ENCODE results near the gene C11orf86. TPM values are rescaled to one million over a fixed set of nuclear protein-coding genes. Genes with fewer than 3 reads are reported as not detected.

Gene C11orf86
- total and polyA plus RNA-seq, 10 of the 15 experiments (the other 5 are each of a cell fraction or from before 2014, with no cell fraction given): not detected

- Histone ChIP-seq H3K79me2 (ENCODE audit: control insufficient read depth, insufficient read depth, low read length) (no peaks in the 10 kb centered on the region), H2AFZ (ENCODE audit: control insufficient read depth, low read depth, low read length) (no peak overlapping the region), H3K9ac (ENCODE audit: control insufficient read depth, insufficient read depth, low read length) (no peak overlapping the region), H3K27ac (ENCODE audit: control insufficient read depth, insufficient read depth) (no peak overlapping the region), H3K4me2 (ENCODE audit: control insufficient read depth, insufficient read depth) (no peak overlapping the region), H3K4me3 (no peak overlapping the region), H3K36me3 (ENCODE audit: control insufficient read depth in 2 of 2, insufficient read depth in 2 of 2, low read length in 1 of 2) (no peaks in the 10 kb centered on the region), H3K4me1 (ENCODE audit: control insufficient read depth, insufficient read depth, low read length) (no peaks in the 10 kb centered on the region), H3K27me3 (replicated peaks in 1 of 2; ENCODE audit: control insufficient read depth in 2 of 2, insufficient read depth in 2 of 2, low read length in 1 of 2) (no peaks in the 10 kb centered on the region; a peak in 1 of 4 replicates), H3K9me3 (replicated peaks; ENCODE audit: control insufficient read depth, insufficient read depth, low read length) (no peaks in the 10 kb centered on the region; the same call in 2 of the 3 replicates), H4K20me1 (ENCODE audit: control insufficient read depth, insufficient read depth) (no peaks in the 10 kb centered on the region)
- DNase-seq (ENCODE audit: low read depth, low spot score) (no peak), FAIRE-seq (no peak), ATAC-seq (no peak)
- ChIA-PET CTCF (interaction anchor here (1.2 to 1.4 kb wide), 3 partner anchors 10 to 141 kb away, joined by 3 to 4 read pairs (median 3); no protein-coding TSS in a partner anchor), POLR2A (no interaction called here), RAD21 (ENCODE audit: unreplicated experiment) (no interaction called here), SMC1A (ENCODE audit: uncharacterized antibody, unreplicated experiment) (no interaction called here)
- 33% methylated on average over 11 of the region's 11 CpGs for WGBS (ENCODE audit: insufficient coverage, insufficient replicate concordance, low lambda C conversion rate, missing lambda C conversion rate)
- in situ Hi-C loops (cut with MboI) (no loop called here), intact Hi-C loops (cut with micrococcal nuclease; ENCODE audit: unreplicated experiment) (no loop called here)
- BruUV-seq (replicated peaks): no TSS peak
- no peak for TF ChIP-seq YY1 (IDR thresholded peaks at IDR 0.05; ENCODE audit: low read depth, low read length)
- TF ChIP-seq ELK1 (IDR thresholded peaks at IDR 0.05; ENCODE audit: low read depth, low read length): no peak
- TF ChIP-seq RELA (IDR thresholded peaks at IDR 0.05; ENCODE audit: borderline replicate concordance, partially characterized antibody): no peak
- TF ChIP-seq SRF (IDR thresholded peaks at IDR 0.05; ENCODE audit: low read depth in 2 of 2, low read length in 2 of 2): no peak
- no peak for TF ChIP-seq NBN (IDR thresholded peaks at IDR 0.05)
- TF ChIP-seq SUZ12 (IDR thresholded peaks at IDR 0.05; ENCODE audit: unreplicated experiment): no peak
- TF ChIP-seq SMAD1 (IDR thresholded peaks at IDR 0.05; ENCODE audit: low read depth, partially characterized antibody): no peak
- no peak for TF ChIP-seq BHLHE40 (IDR thresholded peaks at IDR 0.05; ENCODE audit: borderline replicate concordance in 1 of 2, low read depth in 2 of 2, low read length in 1 of 2)
- no peak for TF ChIP-seq NFYA (IDR thresholded peaks at IDR 0.05; ENCODE audit: borderline replicate concordance, low read depth, low read length)
- TF ChIP-seq SIN3A (IDR thresholded peaks at IDR 0.05; ENCODE audit: low read depth, low read length): no peak
- no peak for TF ChIP-seq SPI1 (IDR thresholded peaks at IDR 0.05; ENCODE audit: borderline replicate concordance, insufficient read depth, low read depth, low read length)
- TF ChIP-seq E2F4 (IDR thresholded peaks at IDR 0.05; ENCODE audit: low read depth, low read length): no peak
Observed at GRCh38 chr11:66975405-66976027, 412 bp downstream of the C11orf86 start.
